ENCODE data around the gene RFX4. TPM values are rescaled to one million over a fixed set of nuclear protein-coding genes. Genes with fewer than 3 reads are reported as not detected.

Gene RFX4
- total and polyA plus RNA-seq, 9 of the 15 experiments (the other 6 are each of a cell fraction or from before 2014, with no cell fraction given): not detected

- ChIA-PET POLR2A (no interaction called here), CTCF (ENCODE audit: low intra/inter-chr PET ratio) (no interaction called here)
- 0 out of 5 replicates have a peak, but pooled peaks cover 0 to 6% of the 10 kb centered on the region in 2 experiments for H3K4me1 ChIP-seq (replicated peaks in 1 of 2; ENCODE audit: control insufficient read depth in 2 of 2, insufficient read depth in 2 of 2, low read length in 2 of 2)
- H3K9me1 ChIP-seq (ENCODE audit: control insufficient read depth, insufficient read depth, low read length): no peaks in the 10 kb centered on the region
- TF ChIP-seq NRF1 (conservative IDR thresholded peaks at IDR 0.05 in 1 of 2, IDR thresholded peaks at IDR 0.05 in 1 of 2) (no peak), DIDO1 (tag; IDR thresholded peaks at IDR 0.05; ENCODE audit: low read depth) (no peak), ZNF589 (CRISPR knock-in tag; IDR thresholded peaks at IDR 0.05; ENCODE audit: low read depth) (no peak), CC2D1A (IDR thresholded peaks at IDR 0.05) (no peak), ZNF12 (CRISPR knock-in tag; IDR thresholded peaks at IDR 0.05) (no peak), BCL6 (CRISPR knock-in tag; IDR thresholded peaks at IDR 0.05) (no peak), TARDBP (IDR thresholded peaks at IDR 0.05) (no peak), ZNF785 (CRISPR knock-in tag; IDR thresholded peaks at IDR 0.05) (no peak), ZNF174 (CRISPR knock-in tag; IDR thresholded peaks at IDR 0.05) (no peak), ZBTB26 (CRISPR knock-in tag; IDR thresholded peaks at IDR 0.05) (no peak), CGGBP1 (CRISPR knock-in tag; IDR thresholded peaks at IDR 0.05) (no peak), ZNF445 (CRISPR knock-in tag; IDR thresholded peaks at IDR 0.05; ENCODE audit: low read depth) (no peak), POLR2B (IDR thresholded peaks at IDR 0.05; ENCODE audit: low read depth, partially characterized antibody) (no peak), ZNF707 (CRISPR knock-in tag; conservative IDR thresholded peaks at IDR 0.05) (no peak), RBFOX2 (IDR thresholded peaks at IDR 0.05; ENCODE audit: low read depth, low read length) (no peak), MCM2 (IDR thresholded peaks at IDR 0.05; ENCODE audit: low read depth) (no peak)
- no peaks in the 10 kb centered on the region for H3K79me2 ChIP-seq (ENCODE audit: control insufficient read depth, insufficient read depth, low read length)
- no peak overlapping the region for H2AFZ ChIP-seq (ENCODE audit: low read depth, low read length)
- peaks cover 27 to 40% of the 10 kb centered on the region in 2 experiments; a peak in 4 of 5 replicates for H3K27me3 ChIP-seq (ENCODE audit: control insufficient read depth in 2 of 2, insufficient read depth in 2 of 2, low read length in 2 of 2)
- BruUV-seq (replicated peaks): no TSS peak
- no peak overlapping the region for H3K27ac ChIP-seq (ENCODE audit: extremely low read depth, low read depth, low read length)
- no peak overlapping the region for H3K4me3 ChIP-seq
- no peak for FAIRE-seq
- no peak overlapping the region for H3K9ac ChIP-seq (ENCODE audit: insufficient read depth in 1 of 2, low read depth in 2 of 2, low read length in 2 of 2)
- H3K4me2 ChIP-seq (ENCODE audit: insufficient read depth, low read length): no peak overlapping the region
- no peaks in the 10 kb centered on the region for H3K36me3 ChIP-seq (ENCODE audit: control insufficient read depth, insufficient read depth, low read length)
- intact Hi-C loops (cut with micrococcal nuclease) (no loop called here), in situ Hi-C loops (cut with MboI) (no loop called here)
- DNase-seq (ENCODE audit: extremely low read depth in 1 of 4, low spot score in 3 of 4): no peak
- H3K9me3 ChIP-seq (replicated peaks; ENCODE audit: control insufficient read depth, insufficient read depth, low read depth, low read length): no peaks in the 10 kb centered on the region
- ATAC-seq: no peak
- WGBS (ENCODE audit: insufficient coverage, low coverage, missing lambda C conversion rate): 20% methylated on average over 10 of the region's 10 CpGs
- no peaks in the 10 kb centered on the region for H4K20me1 ChIP-seq (replicated peaks; ENCODE audit: control insufficient read depth, insufficient read depth, low read length)
Measured at GRCh38 chr12:106710143-106710893, 127.5 kb downstream of the RFX4 start.
